PFSK-1 (cell line): ENCODE data around the gene APEX1.

ENCODE experiments used
- FOXP2 ChIP-seq: optimal IDR thresholded peaks from 2 replicates; pipeline ENCODE3; 2011; ENCODE audit warnings: borderline replicate concordance, control low read depth, inconsistent platforms; ENCODE audit not compliant: insufficient read depth; ENCODE audit errors: extremely low read length, extremely low read depth
- POLR2AphosphoS5 ChIP-seq: IDR thresholded peaks from 2 replicates; pipeline ENCODE4 v1.6.1; 2012; ENCODE audit warnings: low read depth, mild to moderate bottlenecking, control low read depth, low read length, moderate library complexity
- SIN3A ChIP-seq: IDR thresholded peaks from 2 replicates; pipeline ENCODE4 v1.6.1; 2012; ENCODE audit warnings: mild to moderate bottlenecking, low read length, moderate library complexity, borderline replicate concordance; ENCODE audit not compliant: insufficient read depth
- TAF1 ChIP-seq: IDR thresholded peaks from 2 replicates; pipeline ENCODE4 v1.6.1; 2012; ENCODE audit warnings: low read length, control low read depth, borderline replicate concordance; ENCODE audit not compliant: insufficient read depth
- TF ChIP-seq, protein P1 (sequence below), 2 experiments: IDR thresholded peaks; 2 replicates each; pipeline versions ENCODE4 v1.6.1 to v1.8.0; 2011 to 2012; ENCODE audit warnings: low read depth in 2 of 2, low read length in 2 of 2, control low read depth in 1 of 2, inconsistent platforms in 1 of 2, mild to moderate bottlenecking in 1 of 2, moderate library complexity in 1 of 2; ENCODE audit not compliant: insufficient read depth in 1 of 2

The APEX1 gene

DNA sequence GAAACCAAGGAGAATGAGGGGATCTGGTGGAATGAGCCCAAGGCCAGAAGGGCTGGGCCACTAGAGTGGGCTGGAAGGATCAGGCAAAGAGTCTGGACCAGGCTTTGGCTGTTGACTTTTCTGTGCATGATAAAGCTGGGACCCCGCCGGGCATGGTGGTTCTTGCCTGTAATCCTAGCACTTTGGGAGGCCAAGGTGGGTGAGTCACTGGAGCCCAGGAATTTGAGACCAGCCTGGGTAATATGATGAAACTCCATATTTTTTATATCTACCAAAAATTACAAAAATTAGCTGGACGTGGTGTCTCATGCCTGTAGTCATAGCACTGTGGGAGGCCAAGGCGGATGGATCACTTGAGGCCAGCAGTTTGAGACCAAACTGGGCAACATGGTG lies 18.7 kb upstream of the APEX1 start:
- TF ChIP-seq, protein P1, sequence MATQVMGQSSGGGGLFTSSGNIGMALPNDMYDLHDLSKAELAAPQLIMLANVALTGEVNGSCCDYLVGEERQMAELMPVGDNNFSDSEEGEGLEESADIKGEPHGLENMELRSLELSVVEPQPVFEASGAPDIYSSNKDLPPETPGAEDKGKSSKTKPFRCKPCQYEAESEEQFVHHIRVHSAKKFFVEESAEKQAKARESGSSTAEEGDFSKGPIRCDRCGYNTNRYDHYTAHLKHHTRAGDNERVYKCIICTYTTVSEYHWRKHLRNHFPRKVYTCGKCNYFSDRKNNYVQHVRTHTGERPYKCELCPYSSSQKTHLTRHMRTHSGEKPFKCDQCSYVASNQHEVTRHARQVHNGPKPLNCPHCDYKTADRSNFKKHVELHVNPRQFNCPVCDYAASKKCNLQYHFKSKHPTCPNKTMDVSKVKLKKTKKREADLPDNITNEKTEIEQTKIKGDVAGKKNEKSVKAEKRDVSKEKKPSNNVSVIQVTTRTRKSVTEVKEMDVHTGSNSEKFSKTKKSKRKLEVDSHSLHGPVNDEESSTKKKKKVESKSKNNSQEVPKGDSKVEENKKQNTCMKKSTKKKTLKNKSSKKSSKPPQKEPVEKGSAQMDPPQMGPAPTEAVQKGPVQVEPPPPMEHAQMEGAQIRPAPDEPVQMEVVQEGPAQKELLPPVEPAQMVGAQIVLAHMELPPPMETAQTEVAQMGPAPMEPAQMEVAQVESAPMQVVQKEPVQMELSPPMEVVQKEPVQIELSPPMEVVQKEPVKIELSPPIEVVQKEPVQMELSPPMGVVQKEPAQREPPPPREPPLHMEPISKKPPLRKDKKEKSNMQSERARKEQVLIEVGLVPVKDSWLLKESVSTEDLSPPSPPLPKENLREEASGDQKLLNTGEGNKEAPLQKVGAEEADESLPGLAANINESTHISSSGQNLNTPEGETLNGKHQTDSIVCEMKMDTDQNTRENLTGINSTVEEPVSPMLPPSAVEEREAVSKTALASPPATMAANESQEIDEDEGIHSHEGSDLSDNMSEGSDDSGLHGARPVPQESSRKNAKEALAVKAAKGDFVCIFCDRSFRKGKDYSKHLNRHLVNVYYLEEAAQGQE (IDR thresholded peaks at IDR 0.05; ENCODE audit: insufficient read depth in 1 of 2, low read depth in 2 of 2, low read length in 2 of 2), result no peak
- no peak for TF ChIP-seq SIN3A
- TF ChIP-seq FOXP2, result no peak
- TF ChIP-seq POLR2AphosphoS5, result no peak

DNA sequence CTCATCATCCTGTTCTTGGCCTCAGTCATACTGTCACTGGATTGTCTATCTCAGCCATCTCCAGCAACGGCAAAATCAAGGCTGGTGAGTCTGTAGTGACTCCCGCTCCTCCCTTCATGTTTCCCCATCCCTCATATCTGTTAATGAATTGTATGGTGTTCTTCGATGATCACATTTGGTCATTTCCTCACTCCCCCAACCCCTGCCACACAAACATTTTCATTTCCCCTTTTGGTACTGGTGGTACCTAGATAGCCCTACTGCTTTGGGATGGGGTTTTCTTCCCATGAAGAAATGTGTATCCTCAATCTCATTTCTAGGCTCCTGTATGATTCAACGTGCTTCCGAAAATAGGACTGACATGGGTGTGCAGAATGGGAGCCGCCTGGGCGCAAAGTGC lies 16.4 kb upstream of the APEX1 start:
- TF ChIP-seq POLR2AphosphoS5, result no peak
- no peak for TF ChIP-seq TAF1
- TF ChIP-seq FOXP2, result no peak
- TF ChIP-seq, protein P1 (IDR thresholded peaks at IDR 0.05; ENCODE audit: insufficient read depth in 1 of 2, low read depth in 2 of 2, low read length in 2 of 2), result no peak
- no peak for TF ChIP-seq SIN3A

DNA sequence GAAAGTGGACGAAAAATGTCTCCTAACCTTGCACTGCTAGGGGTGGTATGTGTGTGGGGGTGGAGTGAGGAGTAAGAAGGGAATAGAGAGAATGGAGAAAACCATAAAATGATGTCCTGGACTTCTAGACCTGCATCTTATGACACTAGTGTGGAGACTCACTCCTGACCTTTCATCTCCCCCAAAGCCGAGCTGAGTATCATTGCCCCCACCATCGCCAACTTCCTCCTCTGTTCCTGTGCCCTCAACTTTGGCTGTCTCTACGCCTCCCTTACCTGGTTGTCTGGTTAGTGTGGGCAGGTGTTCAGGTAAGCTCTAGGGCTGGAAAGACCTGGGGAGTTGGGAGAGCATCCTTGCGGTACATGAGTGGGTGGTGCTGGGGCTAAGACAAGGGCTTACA lies 14.6 kb upstream of the APEX1 start:
- TF ChIP-seq POLR2AphosphoS5, result no peak
- TF ChIP-seq TAF1, result no peak
- TF ChIP-seq, protein P1 (IDR thresholded peaks at IDR 0.05; ENCODE audit: insufficient read depth in 1 of 2, low read depth in 2 of 2, low read length in 2 of 2), result no peak

DNA sequence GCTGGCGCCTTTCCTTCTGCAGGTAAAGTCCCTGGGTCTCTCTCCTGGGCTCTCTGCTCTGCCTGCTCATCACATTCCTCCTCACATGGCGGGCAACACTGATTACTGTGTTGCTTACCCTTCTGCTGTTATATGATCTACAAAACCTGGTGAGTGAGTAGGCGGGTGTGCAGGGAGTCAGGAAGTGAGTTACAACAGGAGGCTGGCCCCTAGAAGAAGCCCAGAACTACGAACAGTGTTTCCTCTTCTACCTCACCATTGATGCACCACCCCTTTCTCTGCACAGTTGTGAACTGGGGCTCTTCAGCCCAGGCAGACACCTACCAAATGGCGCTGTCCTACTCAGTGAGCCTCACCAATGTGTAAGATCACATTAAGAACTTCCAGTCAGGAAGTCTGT lies 14.1 kb upstream of the APEX1 start:
- TF ChIP-seq, protein P1 (IDR thresholded peaks at IDR 0.05; ENCODE audit: insufficient read depth in 1 of 2, low read depth in 2 of 2, low read length in 2 of 2), result no peak
- TF ChIP-seq POLR2AphosphoS5, result no peak
- TF ChIP-seq TAF1, result no peak
- TF ChIP-seq FOXP2, result no peak
- no peak for TF ChIP-seq SIN3A

DNA sequence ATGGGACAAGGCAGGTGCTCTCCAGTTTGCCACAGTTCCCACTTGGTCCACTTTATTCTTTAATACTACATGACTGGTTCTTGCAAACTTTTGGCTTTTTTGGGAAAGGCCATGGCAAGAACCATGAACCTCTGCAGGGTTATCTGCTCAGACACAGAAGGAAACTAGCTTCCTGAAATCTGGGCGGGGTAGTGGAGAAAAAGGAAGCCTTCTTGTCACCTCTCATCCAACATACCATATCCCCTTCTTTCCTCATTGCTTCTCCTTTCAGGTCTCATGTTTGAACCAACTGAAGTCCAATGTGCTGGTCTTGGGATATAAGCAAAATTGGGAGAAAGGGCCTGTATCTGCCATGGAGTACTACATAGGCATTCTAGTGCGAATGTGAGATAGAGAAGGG lies 13.6 kb upstream of the APEX1 start:
- no peak for TF ChIP-seq TAF1
- no peak for TF ChIP-seq POLR2AphosphoS5
- TF ChIP-seq FOXP2, result no peak
- TF ChIP-seq SIN3A, result no peak
- TF ChIP-seq, protein P1 (IDR thresholded peaks at IDR 0.05; ENCODE audit: insufficient read depth in 1 of 2, low read depth in 2 of 2, low read length in 2 of 2), result no peak
